Retinal pigment epithelial cell (primary cell): ENCODE results near the gene JTB.
"Not testable (repeated sequence)": the region's sequence is repeated elsewhere in the genome, so short reads cannot be mapped to it uniquely, and the experiment has no call there.

Source experiments
- DNase-seq: peaks from one replicate; pipeline ENCODE4 v3.0.0-alpha.2; 2010; ENCODE audit warnings: low read depth
- H3K4me3 ChIP-seq: 2 replicates; pipeline ENCODE4 v1.5.1; 2011; ENCODE audit warnings: mild to moderate bottlenecking, low read length, control low read depth, moderate library complexity
- TF ChIP-seq, protein P1 (sequence below): conservative IDR thresholded peaks from 2 replicates; pipeline ENCODE4 v1.5.1; 2011; ENCODE audit warnings: low read depth, low read length, control low read depth, inconsistent platforms

Gene JTB

DNA sequence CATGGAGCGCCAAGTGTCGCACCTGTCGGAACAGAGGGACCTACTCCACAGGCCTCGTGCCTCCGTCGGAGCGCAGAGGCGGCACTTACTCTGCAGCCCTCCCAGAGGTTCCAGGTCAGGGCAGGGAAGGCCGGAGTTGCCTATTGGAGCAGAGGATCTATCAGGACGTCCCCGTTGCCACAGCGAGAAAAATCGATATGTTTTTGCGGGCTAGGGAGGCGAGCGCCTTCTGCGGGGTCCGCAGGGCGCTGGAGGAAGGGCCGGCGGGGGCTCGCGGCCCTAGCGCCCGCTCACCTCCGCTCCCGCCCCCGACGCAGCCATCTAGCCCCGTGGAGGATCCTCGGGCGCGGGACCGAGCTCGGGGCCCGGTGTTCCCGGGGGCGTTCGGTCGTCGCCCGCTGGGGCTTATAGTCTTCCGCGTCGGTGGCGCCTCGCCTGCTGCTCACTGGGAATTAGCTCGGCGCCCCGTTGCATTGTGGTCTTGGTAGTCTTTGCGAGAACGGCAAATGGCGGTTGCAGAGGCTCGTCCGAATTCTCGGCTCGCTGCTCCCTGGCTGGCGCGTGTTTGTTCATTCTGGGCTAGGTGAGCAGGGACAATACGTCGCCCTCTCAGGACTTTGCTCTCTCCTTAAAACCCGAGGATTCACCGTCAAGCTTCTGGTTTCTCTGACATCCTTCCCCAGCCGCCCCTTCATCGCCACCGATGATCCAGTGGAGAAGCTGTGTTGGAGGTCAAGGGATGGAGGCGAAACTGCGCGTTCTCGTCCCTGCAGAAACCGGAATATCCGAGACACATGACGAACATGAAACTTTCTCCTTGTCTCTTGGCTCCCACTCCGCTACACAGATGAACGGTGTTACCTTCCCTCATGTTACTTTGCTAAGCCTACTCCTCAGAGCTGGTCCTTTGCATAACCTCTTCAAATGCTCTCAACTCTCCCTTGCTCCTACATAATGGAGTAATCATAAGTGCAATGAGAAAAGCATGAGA lies at the start of gene JTB:
Gene JTB, minus strand, starts transcription at position 425 of the 991 bp plus-strand sequence. Its CDS starts 422 bp downstream, at position 3.
- H3K4me3 ChIP-seq: peak within 1 kb of the TSS; percentile 75
- TF ChIP-seq, protein P1, sequence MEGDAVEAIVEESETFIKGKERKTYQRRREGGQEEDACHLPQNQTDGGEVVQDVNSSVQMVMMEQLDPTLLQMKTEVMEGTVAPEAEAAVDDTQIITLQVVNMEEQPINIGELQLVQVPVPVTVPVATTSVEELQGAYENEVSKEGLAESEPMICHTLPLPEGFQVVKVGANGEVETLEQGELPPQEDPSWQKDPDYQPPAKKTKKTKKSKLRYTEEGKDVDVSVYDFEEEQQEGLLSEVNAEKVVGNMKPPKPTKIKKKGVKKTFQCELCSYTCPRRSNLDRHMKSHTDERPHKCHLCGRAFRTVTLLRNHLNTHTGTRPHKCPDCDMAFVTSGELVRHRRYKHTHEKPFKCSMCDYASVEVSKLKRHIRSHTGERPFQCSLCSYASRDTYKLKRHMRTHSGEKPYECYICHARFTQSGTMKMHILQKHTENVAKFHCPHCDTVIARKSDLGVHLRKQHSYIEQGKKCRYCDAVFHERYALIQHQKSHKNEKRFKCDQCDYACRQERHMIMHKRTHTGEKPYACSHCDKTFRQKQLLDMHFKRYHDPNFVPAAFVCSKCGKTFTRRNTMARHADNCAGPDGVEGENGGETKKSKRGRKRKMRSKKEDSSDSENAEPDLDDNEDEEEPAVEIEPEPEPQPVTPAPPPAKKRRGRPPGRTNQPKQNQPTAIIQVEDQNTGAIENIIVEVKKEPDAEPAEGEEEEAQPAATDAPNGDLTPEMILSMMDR: no peak
- DNase-seq: no peak

DNA sequence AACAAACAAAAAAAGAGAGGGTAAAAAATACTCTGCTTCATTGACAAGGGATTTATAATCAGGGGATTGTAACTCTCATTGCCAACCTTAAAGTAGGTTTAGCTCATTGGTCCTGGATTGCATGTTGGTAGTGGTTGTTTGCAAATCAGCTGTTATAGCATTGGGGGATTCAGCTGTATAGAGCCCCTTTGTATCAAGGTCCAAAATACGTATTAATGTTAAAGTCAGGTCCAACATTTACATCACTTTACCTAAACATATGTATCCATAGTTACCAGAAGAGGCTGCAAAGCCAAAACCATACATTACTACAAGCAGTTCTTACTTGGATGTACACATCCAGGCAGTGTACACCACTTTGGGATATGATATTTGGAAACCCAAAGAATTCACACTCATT lies 42.5 kb upstream of the JTB start:
- no peak overlapping the region for H3K4me3 ChIP-seq
- TF ChIP-seq, protein P1: no peak
- DNase-seq: no peak

DNA sequence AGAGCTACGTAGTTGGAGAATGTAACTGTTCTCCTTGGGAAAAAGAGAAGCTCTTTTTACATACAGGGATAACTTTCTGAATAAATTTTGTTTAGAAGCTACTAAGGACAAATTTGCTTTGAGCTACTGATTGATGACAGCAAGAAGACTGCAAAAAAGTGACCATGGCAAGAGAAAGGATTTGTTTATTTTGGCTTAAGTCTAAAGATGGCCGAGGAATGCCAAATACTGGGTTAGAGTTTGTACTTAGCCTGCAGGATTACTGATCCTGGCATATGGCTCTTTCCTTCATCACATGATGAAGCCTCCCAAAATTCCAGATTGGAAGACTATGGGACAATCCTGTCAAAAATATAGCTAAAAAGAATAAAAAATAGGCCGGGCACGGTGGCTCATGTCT lies 41.8 kb upstream of the JTB start:
- H3K4me3 ChIP-seq: no peak overlapping the region
- DNase-seq: no peak
- TF ChIP-seq, protein P1: no peak

DNA sequence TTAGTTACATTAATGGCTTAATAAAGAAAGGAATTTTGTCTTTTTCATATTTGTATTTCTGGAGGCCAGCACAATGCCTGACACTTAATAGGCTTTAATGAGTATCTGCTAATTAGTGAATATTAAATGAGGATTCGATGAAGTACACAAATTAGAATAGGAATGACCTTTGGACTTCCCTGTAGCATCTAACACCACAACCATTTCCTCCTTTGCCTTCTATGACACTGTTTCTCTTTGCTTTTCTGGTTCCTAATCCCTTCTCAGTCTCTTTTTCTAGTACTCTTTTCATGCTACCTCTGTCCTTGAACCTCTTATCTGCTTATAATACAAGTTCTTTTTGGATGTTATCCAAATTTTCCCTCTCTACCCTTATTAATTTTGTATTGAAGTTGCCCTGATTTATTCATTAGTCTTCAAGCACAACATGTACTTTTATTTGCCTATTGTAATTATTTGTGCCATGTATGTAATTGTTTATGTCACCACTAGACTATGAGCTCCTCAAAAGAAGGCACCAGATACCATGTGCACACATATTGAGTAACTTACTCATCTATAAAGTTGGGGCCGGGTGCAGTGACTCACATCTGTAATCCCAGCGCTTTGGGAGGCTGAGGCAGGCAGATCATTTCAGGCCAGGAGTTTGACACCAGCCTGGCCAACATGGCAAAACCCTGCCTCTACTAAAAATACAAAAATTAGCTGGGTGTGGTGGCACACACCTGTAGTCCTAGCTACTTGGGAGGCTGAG lies 36.9 kb upstream of the JTB start:
- DNase-seq: no peak
- TF ChIP-seq, protein P1: no peak
- H3K4me3 ChIP-seq: no peak overlapping the region

DNA sequence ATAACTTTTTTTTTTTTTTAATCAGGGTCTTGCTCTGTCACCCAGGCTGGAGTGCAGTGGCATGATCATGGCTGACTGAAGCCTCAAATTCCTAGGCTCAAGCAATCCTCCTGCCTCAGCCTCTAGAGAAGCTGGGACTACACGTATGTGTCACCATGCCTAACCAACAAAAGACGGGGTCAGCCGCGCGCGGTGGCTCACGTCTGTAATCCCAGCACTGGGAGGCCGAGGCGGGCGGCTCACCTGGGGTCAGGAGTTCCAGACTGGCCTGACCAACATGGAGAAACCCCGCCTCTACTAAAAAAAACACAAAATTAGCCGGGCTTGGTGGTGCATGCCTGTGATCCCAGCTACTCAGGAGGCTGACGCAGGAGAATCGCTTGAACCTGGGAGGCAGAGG lies 35.1 kb upstream of the JTB start:
- not testable (repeated sequence) for H3K4me3 ChIP-seq, DNase-seq

DNA sequence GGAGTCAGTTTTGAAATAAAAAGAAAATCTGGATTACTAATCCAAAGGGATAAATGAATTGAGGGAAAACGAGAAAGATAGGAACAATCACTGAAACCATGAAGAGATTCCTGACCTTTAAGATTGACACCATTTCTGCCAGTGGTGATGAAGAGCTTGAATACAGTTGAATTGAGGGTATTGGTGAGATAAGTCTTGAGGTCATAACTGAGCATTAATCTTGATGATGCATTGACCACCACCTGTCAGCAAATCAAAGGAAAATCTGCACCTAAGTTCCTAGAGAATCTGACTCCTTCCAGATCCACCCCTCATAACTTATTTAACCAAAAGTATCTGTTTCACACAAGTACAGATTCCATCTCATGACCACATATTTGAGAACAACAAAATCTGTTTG lies 34.7 kb upstream of the JTB start:
- TF ChIP-seq, protein P1: no peak
- H3K4me3 ChIP-seq: no peak overlapping the region
- no peak for DNase-seq

DNA sequence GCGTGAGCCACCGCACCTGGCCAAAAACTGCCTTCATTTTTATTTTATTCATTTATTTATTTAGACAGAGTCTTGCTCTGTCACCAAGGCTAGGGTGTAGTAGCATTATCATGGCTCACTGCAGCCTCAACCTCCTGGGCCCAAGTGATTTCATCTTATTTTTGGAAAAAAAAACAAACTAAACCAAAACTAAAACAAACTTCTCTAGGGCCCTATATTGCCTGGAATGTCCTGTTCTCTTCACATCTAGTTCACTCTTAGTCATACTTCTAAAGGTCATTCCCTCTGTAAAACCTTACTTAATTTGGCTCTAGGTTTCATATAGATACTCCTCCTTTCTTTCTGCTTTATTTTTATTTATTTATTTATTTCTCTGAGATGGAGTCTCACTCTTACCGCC lies 28.7 kb upstream of the JTB start:
- no peak for DNase-seq
- H3K4me3 ChIP-seq: no peak overlapping the region
- TF ChIP-seq, protein P1: no peak
